Epithelial cell of proximal tubule (primary cell): ENCODE data around the gene COIL. TPM values are rescaled to one million over a fixed set of nuclear protein-coding genes. Genes with fewer than 3 reads are reported as not detected.

Experiments used
- DNase-seq: peaks from one replicate; pipeline ENCODE4 v3.0.0-alpha.2; 2011; ENCODE audit warnings: low read depth
- H3K4me3 ChIP-seq: 2 replicates; pipeline ENCODE4 v1.5.1; 2011; ENCODE audit warnings: low read depth, mild to moderate bottlenecking, low read length
- total RNA-seq: library from RNA; depleted of rRNA; stranded (reverse); fragments of >200 nt; gene quantifications from 2 replicates; pipeline ENCODE4 v1.2.3, GENCODE V29; 2015
- TF ChIP-seq, protein P1 (sequence below): conservative IDR thresholded peaks from 2 replicates; pipeline ENCODE4 v1.5.1; 2012; ENCODE audit warnings: low read depth, mild to moderate bottlenecking, low read length

The COIL gene
- total RNA-seq, 1 donor from 2014 or later = 19.7 TPM

DNA sequence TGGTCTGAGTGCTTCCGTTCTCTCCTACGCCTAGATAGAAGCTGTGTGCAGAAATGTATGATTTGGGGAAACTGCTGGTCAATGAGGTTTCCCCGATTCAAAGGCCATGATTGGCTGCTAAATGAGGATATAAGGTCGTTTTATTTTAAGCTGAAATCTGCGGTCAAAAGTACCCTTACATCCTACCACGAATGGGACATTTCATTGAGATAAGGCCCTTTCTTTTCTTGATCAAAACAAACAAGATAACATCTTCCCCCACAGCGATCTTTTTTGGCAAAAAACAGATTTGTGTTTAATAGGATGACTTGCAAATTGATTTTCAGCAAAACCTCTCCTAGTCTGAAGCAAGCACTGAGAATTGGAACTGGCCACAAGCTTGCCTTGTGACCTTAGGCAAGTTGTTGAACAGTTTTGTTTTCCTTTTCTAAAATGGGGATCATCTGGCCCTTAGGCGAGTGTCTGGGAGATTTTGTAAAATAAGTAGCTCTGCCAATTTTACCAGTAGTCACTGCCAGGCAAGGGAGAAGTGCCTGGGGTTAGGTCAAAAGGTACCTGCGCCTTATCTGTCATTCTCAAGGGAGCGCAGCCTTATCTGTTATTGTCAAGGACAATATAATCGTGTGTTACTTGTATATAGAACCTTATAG is 17.7 kb upstream of the COIL start:
- DNase-seq = no peak
- TF ChIP-seq, protein P1, sequence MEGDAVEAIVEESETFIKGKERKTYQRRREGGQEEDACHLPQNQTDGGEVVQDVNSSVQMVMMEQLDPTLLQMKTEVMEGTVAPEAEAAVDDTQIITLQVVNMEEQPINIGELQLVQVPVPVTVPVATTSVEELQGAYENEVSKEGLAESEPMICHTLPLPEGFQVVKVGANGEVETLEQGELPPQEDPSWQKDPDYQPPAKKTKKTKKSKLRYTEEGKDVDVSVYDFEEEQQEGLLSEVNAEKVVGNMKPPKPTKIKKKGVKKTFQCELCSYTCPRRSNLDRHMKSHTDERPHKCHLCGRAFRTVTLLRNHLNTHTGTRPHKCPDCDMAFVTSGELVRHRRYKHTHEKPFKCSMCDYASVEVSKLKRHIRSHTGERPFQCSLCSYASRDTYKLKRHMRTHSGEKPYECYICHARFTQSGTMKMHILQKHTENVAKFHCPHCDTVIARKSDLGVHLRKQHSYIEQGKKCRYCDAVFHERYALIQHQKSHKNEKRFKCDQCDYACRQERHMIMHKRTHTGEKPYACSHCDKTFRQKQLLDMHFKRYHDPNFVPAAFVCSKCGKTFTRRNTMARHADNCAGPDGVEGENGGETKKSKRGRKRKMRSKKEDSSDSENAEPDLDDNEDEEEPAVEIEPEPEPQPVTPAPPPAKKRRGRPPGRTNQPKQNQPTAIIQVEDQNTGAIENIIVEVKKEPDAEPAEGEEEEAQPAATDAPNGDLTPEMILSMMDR = no peak
- peak overlapping the region; percentile 60 for H3K4me3 ChIP-seq

DNA sequence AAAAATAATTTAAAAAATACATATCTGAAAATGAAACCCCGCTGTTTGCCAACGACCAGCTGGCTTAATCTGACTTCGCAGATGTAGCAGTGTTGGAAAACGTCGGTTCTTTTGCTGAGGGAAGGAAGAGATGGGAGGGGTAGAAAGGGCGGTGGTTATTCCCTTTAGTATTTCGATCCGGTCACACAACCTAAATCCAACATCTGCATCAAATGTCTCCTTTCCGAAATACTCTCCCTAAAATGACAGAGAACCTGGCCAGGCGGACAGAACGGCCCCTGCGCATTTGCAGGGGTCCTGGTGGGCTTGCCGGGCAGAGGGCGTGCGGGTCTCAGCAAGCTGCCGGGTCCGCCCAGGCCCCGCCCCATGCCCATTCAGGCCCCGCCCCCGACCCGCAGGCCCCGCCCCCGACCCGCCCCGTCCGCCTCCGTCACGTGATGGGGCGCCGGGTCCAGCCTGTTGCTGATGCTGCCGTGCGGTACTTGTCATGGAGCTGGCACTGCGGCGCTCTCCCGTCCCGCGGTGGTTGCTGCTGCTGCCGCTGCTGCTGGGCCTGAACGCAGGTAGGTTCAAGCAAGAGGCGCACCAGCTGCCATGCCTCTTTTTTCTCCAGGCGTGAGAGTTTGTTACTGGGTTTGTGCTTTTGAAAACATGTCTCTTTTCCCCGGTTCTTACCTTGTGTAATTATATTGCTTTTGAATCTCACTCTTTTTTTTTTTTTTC is 17.0 kb upstream of the COIL start, which contains the start of gene SCPEP1:
SCPEP1 (plus strand) TSS at position 459 of the 723 bp plus-strand sequence; CDS start at position 488, 29 bp downstream.
- no peak for DNase-seq
- peak within 1 kb of the TSS; percentile 60 for H3K4me3 ChIP-seq
- TF ChIP-seq, protein P1 = no peak

DNA sequence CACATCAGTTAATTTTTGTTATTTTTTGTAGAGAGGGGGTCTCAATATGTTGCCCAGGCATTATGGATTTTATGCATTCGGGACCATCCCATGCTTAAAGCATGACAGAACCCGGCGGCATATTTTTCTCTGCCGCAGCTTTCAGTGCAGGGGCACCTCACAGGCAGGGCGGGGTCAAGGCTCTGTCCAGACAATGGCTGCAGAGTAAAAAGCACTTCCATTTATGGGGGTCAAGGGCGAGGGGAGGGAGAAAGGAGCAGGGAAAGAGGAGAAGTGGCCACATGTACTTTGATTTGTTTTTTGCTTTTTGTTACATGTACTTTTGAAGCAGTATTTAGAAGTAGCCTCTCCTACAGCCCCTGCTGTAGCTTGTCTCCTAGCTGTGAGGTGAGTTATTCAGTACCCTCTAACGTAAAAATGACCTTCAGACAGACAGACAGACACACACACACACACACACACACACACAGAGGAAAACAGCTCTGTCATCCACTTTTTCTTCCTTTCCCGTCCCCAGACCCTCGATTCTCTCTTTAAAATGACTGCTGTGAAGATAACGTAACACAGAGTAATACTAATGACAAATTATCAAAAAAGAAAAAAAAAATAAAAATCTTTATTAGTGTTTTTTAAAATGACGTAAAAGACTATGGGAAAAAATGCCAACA is 16.2 kb upstream of the COIL start:
- no peak for DNase-seq
- TF ChIP-seq, protein P1 = no peak
- H3K4me3 ChIP-seq = peak overlapping the region; percentile 60

DNA sequence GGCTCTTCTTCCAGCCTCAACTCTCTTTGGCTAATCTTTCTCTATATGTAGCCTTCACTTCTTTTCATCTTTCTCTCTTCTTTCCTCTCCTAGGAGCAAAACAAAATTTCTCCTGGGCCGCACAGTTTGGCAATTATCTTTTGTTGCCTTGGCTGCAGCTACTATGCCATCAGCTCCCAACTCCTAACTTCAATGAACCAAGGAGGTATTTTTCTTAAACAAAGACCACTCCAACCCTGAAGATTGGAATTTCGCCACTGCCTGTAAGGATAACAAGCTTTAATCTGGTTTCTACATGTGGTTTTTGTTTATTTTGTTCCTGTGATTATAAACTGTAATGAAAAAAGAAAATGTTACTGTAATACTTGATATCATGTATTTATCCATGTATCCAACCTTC is 14.8 kb upstream of the COIL start:
- H3K4me3 ChIP-seq = no peak overlapping the region
- no peak for DNase-seq
- TF ChIP-seq, protein P1 = no peak

- no peak for DNase-seq
- H3K4me3 ChIP-seq = no peak overlapping the region
- TF ChIP-seq, protein P1 = no peak
Observed at GRCh38 chr17:56974055-56974454, 13.2 kb upstream of the COIL start.

GRCh38 chr17:56973520-56973919 is 12.7 kb upstream of the COIL start:
- no peak for DNase-seq
- TF ChIP-seq, protein P1 = no peak
- H3K4me3 ChIP-seq = no peak overlapping the region
